Ishikawa (cell line): ENCODE measurements around the gene C16orf89.

Source experiments
- CEBPB ChIP-seq: IDR thresholded peaks from 2 replicates; pipeline ENCODE4 v1.6.1; 2012
- CREB1 ChIP-seq: IDR thresholded peaks from 2 replicates; pipeline ENCODE4 v1.6.1; 2012; ENCODE audit warnings: low read depth
- EGR1 ChIP-seq: IDR thresholded peaks from 2 replicates; pipeline ENCODE4 v1.6.1; 2012
- EP300 ChIP-seq: IDR thresholded peaks from 2 replicates; pipeline ENCODE4 v1.6.1; 2012; ENCODE audit warnings: borderline replicate concordance
- FOXM1 ChIP-seq: IDR thresholded peaks from 2 replicates; pipeline ENCODE4 v1.6.1; 2012; ENCODE audit warnings: low read depth, borderline replicate concordance
- RAD21 ChIP-seq: IDR thresholded peaks from 2 replicates; pipeline ENCODE4 v1.6.1; 2012; ENCODE audit warnings: low read depth
- REST ChIP-seq: IDR thresholded peaks from 2 replicates; pipeline ENCODE4 v1.6.1; 2012; ENCODE audit warnings: low read depth, mild to moderate bottlenecking
- TAF1 ChIP-seq: IDR thresholded peaks from 2 replicates; pipeline ENCODE4 v1.6.1; 2012; ENCODE audit warnings: low read depth, mild to moderate bottlenecking
- TCF12 ChIP-seq: IDR thresholded peaks from 2 replicates; pipeline ENCODE4 v1.6.1; 2012; ENCODE audit warnings: low read depth
- TEAD4 ChIP-seq: IDR thresholded peaks from 2 replicates; pipeline ENCODE4 v1.6.1; 2012
- YY1 ChIP-seq: IDR thresholded peaks from 2 replicates; pipeline ENCODE4 v1.6.1; 2012; ENCODE audit warnings: low read depth
- ZBTB7A ChIP-seq: IDR thresholded peaks from 2 replicates; pipeline ENCODE4 v1.6.1; 2012; ENCODE audit warnings: low read depth
- TF ChIP-seq, protein P1 (sequence below): IDR thresholded peaks from 2 replicates; pipeline ENCODE4 v1.6.1; 2012
- TF ChIP-seq, protein P2 (sequence below): IDR thresholded peaks from 2 replicates; pipeline ENCODE4 v1.6.1; 2012

C16orf89 gene

GRCh38 chr16:5030251-5030870, 35.4 kb downstream of the C16orf89 start:
- TF ChIP-seq, protein P1, sequence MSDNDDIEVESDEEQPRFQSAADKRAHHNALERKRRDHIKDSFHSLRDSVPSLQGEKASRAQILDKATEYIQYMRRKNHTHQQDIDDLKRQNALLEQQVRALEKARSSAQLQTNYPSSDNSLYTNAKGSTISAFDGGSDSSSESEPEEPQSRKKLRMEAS, result no peak
- TF ChIP-seq TAF1, result no peak
- no peak for TF ChIP-seq RAD21
- TF ChIP-seq YY1, result no peak
- TF ChIP-seq, protein P2, sequence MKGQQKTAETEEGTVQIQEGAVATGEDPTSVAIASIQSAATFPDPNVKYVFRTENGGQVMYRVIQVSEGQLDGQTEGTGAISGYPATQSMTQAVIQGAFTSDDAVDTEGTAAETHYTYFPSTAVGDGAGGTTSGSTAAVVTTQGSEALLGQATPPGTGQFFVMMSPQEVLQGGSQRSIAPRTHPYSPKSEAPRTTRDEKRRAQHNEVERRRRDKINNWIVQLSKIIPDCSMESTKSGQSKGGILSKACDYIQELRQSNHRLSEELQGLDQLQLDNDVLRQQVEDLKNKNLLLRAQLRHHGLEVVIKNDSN, result no peak
- TF ChIP-seq CEBPB, result no peak
- no peak for TF ChIP-seq FOXM1
- TF ChIP-seq TCF12, result no peak
- no peak for TF ChIP-seq TEAD4
- no peak for TF ChIP-seq REST

GRCh38 chr16:5028950-5029475, 36.7 kb downstream of the C16orf89 start:
- TF ChIP-seq, protein P2, result no peak
- no peak for TF ChIP-seq RAD21
- no peak for TF ChIP-seq EP300
- no peak for TF ChIP-seq CEBPB
- TF ChIP-seq ZBTB7A, result no peak

DNA sequence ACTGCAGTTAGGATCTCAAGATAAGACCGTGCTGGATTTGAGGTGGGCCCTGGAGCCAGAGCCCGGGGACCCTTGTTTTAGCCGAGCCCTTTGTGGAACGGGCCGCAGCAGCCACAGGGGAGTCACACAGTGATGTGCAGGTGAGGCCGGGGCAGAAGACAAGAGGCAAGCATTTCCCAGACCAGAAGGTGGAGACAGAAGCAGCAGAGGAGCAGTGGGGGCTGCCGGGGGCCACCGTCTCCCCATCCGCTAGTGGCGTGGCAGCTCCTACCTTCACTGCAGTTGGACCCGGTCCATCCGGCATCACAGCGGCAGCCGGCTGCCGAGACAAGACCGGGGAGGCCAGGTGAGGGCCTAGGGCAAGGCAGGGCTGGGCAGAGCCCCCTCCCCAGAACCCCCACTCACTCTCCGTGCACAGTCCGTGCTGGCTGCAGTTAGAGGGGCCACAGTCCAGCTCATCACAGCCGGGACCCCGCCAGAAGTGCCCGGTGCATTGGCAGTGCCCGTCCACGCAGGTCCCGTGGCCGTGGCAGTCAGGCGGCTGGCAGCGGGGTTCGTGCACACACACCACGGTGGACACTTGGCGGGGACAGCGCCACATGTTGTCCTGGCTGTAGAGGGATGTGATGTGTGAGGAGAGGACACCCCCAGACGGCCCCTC, 38.1 kb downstream of the C16orf89 start:
- TF ChIP-seq, protein P1, result no peak
- no peak for TF ChIP-seq CREB1
- no peak for TF ChIP-seq EP300
- TF ChIP-seq FOXM1, result no peak
- TF ChIP-seq, protein P2, result no peak
- no peak for TF ChIP-seq EGR1
- TF ChIP-seq YY1, result no peak
- TF ChIP-seq TCF12, result no peak

DNA sequence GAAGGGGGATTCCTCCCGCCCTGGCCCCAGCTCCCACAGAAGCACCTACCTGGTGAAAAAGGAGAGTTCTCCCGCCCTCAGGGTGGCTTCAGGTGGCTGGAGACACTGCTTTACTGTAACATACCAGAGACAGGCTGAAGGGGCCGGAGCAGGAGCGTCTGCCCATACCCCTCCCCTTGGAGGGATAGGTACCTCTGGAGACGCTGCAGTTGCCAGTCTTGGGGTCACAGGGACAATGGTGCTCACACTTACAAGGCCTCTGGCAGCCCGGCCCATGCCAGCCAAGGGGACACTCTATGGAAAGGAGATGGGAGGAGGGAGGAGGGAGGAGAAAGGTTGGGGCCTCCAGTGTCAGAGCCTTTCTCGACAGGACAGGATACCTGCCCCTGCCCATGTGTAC, 38.7 kb downstream of the C16orf89 start:
- TF ChIP-seq TEAD4, result no peak
- TF ChIP-seq EP300, result no peak
- TF ChIP-seq YY1, result no peak
- TF ChIP-seq TAF1, result no peak
- TF ChIP-seq RAD21, result no peak
- no peak for TF ChIP-seq CREB1
- no peak for TF ChIP-seq ZBTB7A
- no peak for TF ChIP-seq FOXM1
- no peak for TF ChIP-seq REST
- TF ChIP-seq TCF12, result no peak
- no peak for TF ChIP-seq CEBPB

DNA sequence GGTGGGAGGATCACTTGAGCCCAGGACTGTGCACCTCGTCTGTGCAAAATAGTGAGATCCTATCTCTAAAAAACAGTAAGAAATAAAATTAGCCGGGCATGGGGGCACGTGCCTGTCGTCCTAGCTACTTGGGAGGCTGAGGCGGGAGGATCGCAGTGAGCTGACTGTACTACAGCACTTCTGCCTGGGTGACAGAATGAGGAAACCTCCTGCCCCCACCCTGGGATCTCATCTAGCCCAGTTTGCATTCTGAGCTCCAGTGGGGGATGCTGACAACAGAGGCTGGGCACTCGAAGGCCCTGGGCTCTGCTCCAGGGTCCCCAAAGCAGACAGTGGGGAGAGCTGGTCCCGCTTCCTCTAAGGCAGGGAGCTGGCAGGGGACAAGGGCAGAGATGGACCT, 39.1 kb downstream of the C16orf89 start:
- TF ChIP-seq TEAD4 (no peak), ZBTB7A (no peak)

DNA sequence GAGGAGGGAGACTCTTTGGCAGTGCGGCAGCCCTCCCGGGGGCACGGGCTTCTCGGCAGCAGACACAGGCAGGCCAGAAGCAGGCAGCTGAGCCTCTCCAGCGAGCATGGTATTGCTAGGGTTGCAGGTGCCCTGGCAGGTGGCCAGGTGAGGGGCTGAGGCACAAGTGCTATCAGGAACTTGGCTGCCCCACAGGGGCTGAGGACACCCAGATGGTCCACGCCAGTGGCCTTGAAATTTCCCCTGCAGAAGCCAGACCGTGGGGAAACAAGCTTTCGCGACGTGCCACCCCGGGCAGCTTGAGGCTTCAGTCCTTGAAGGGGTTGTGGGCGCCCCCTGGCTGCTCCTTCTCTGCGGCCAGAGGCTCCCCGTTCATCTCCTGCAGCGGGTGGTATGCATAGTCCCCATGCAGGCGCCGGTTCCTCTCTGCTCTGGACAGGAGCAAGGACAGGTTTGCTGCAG, 40.6 kb downstream of the C16orf89 start:
- TF ChIP-seq YY1, result no peak
- no peak for TF ChIP-seq TCF12
- TF ChIP-seq TEAD4, result no peak
- TF ChIP-seq REST, result no peak
